HG02973 (cell line): ENCODE measurements around the gene FCN3.
"Not testable (repeated sequence)": the region's sequence is repeated elsewhere in the genome, so short reads cannot be mapped to it uniquely, and the experiment has no call there.

Experiments used
- ATAC-seq: cut with Tn5 transposase; IDR thresholded peaks from one replicate; pipeline ENCODE4 v1.9.1; 2021; ENCODE audit warnings: moderate library complexity; ENCODE audit not compliant: unreplicated experiment

FCN3 gene

GRCh38 chr1:27374362-27375086, at the start of gene FCN3:
Gene FCN3, minus strand, starts transcription at chr1:27374824. Its CDS starts 6 bp downstream, at chr1:27374818.
- no peak for ATAC-seq

GRCh38 chr1:27423709-27424108, 49.1 kb upstream of the FCN3 start:
- ATAC-seq, result no peak

DNA sequence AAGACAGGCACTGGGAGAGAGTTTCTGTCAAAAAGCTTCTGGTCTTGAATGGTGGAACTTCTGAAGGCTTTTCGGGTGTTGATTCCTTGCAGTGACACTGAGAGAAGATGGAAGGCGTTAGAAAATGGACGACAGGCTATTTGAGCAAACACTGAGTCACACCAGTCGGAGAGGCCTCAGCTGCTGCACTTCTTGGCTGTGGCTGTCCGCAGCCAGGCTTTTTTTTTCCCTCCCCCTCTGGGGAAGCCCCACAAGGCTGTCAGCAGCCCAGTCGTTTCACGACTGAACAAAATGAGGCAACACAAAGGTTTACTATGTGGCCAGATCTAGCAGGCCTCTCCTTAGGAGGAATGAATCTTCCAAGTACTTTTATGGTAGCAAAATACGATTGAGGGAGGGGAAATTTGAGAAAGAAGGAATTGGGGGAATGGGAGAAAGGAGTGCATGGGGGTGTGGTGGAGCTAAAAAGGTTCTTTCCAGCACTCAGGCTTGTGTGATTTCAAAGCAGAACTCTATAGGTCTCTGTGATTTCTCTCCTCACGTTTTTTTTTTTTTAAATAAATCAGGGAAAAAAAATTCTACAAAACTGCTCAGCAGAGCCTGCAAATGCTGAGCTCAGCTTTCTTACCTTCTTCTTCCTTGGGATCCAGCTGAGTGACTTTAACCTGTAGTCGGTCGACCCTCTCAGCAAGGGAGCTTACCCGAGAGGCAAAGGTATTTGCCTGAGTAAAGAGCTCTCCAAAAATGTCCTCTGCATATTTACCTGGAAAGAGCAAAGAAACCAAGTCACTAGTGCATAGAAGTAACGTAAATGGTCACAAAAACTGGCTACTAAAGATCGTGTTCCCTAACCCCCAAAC, 43.9 kb upstream of the FCN3 start:
- ATAC-seq, result no peak

GRCh38 chr1:27417713-27418112, 43.1 kb upstream of the FCN3 start:
- no peak for ATAC-seq

DNA sequence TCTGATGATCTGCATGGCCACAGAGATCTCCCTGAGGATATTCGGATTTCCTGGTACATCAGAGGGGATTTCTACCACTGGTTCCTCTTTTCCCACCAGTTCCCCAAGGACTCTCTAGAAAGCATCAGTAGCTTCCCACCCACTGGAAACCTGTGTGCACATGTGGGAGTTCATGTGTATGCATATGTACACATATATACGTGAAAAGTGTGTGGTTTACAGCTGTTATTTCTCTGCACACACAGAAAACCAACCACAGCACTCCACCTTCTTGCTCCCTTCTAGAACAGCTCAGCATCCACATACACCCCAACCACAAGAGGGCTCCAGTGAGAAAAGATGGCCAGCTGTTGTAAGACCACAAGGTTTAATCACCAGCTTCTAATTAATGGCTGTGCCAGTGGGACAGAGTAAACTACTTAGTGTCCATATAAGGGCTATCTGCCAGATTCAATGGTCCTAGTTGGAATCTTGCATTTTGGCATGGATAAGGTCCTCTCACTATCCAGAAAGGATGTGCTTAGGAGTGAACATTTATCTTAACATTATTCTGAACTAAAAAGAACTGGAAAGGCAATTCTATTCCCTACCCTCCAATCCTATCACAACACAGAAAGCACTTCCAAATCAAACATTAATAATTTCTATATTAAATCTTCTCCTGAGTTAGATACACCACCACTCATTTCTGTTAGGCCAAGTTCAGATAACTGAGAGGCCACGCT, 41.9 kb upstream of the FCN3 start:
- no peak for ATAC-seq

GRCh38 chr1:27414091-27414490, 39.5 kb upstream of the FCN3 start:
- no peak for ATAC-seq

DNA sequence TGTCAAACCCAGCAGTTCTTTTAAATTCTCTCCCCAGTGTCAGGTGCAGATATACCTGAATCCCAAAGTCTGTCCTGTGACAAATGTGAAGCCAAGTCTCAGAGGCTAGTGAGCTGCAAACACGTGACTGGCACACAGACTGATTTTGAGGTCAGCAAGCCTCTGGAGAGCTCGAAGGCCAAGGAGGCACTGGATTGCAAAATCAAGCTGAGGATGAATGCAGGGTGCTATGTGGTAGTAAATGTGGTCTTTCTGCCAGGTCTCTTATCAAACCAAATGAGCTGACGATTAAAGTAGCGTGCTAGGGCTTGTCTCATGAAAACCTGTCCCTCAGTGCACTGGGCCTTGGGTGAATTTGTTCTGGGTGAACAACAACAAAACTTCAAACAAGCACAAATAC, 38.4 kb upstream of the FCN3 start:
- ATAC-seq, result no peak

DNA sequence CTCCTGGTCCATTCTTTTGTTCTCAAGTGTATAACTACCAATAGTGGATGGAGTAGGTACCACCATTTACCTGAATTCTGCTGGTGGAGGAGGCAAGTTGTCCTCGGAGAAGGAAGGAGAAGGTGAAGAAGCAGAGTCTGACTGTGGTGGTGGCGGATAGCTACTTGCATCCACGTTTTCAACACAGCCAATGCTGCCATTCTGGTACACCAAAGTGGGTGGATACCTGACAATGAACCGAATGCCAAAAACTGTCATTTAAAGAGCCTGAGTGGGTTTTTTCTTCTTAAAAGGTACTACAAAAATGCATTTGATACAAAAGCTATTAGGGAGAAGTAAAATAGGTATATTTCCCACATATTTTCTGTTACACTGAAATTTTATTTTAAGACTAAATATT, 37.9 kb upstream of the FCN3 start:
- no peak for ATAC-seq

- ATAC-seq, result no peak
Observed at GRCh38 chr1:27410709-27411108, 36.1 kb upstream of the FCN3 start.

DNA sequence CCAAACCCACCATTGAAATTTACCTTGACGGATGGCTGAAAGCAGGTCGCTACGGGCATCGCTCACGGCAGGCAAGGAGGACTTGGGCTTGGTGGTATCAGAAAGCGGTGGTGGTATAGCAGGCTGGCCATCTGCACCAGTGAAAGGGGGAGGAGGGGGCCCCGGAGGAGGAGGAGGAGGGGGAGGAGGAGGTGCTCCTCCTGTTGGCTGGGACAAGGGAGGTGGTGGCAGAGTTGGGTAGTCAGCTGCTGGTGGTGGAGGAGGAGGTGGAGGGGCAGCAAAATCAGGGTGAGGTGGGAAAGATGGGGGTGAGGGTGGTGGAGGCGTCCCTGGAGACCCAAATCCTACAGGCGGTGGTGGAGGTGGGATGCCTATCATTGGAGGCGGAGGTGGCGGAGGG, 35.0 kb upstream of the FCN3 start:
- ATAC-seq, result no peak

DNA sequence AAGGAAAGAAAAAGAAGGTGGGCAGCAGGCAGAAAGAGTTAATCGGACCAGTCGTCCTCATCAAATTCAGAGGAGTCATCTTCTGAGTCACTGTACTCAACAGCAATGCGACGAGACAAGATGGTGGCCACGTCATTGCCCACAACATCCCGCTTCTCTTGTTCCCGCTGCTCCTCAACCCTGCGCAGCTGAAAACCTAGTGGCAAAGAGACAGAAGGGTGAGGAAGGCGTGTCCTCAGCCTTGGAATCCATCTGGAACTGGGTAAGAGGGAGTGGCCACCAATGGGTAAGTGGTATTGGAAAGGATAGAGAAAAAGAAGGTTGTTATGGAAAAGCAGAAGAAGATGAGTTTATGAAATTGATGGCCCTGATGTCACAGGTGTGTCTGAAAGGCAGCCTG, 33.5 kb upstream of the FCN3 start:
- ATAC-seq, result no peak

DNA sequence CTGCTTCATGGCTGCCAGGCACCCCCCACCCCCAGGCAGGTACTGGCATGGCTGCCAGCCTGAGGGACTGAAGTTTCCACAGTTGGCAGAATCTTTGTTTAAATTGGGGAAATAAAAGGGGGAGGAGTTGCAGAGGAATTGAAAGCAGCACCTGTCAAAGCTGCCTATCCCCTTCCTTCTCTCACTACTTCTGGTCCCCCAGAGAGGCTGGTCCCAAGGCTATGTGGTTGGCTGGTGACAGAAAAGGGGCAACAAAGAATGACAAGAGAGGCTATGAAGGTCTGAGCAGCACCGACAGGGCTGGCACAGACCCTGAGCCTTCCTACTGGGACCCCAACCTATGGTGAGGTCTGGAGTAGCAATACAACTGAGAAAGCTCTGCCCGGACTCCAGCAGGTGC, 32.2 kb upstream of the FCN3 start:
- ATAC-seq, result not testable (repeated sequence)

DNA sequence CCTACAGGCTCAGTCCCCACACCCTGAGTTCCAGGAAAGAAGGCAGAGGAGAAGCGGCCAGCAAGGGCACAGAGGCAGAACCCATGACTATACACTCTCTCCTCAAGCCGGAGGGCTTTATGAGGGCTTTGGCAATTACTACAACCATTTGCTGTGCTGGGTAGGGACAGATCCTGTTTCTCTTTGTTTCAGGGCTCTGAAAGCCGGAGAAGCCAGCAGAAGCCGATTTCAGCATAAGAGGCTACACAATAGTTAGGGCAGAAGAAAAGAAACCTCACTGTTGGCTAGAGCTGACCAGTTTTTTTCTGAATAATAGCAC, 31.7 kb upstream of the FCN3 start:
- ATAC-seq, result no peak

DNA sequence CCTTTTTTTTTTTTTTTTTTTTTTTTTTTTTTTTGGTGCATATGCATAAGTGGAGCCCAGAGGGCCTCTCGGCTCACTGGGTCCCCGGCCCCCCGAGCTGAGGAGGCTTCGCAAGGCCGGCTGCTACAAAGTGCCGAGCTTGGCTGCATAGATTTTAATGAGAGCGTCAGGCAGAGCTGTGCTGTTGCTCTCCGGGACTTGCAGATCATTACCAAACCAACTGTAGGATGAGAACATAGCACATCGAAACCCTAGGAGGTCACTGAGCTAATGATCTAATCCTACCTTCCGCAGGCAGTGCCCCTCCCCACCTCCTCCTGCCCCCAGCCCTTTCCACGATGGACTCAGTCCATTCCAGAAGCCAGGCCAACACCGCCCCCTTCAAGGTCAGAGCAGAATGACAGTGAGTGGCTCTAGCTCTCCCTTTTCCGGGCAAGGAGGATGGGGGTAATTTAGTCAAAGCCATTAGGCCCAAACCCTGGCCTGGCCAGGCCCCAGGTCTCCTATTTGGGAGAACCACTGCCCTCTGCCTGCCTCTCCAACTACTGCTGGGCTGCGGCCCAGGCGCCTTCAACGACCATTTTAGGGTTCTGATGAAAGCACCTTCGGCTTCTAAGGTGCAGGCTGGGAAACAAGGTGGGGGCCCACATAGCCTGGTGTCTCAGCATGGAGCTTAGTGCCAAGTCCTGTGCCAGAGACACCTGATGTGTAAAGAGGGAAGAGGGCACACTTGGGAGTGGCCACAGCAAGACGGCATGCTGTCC, 31.2 kb upstream of the FCN3 start:
- ATAC-seq, result not testable (repeated sequence)

GRCh38 chr1:27405074-27405473, 30.4 kb upstream of the FCN3 start:
- ATAC-seq, result no peak

GRCh38 chr1:27403931-27404330, 29.3 kb upstream of the FCN3 start:
- no peak for ATAC-seq

DNA sequence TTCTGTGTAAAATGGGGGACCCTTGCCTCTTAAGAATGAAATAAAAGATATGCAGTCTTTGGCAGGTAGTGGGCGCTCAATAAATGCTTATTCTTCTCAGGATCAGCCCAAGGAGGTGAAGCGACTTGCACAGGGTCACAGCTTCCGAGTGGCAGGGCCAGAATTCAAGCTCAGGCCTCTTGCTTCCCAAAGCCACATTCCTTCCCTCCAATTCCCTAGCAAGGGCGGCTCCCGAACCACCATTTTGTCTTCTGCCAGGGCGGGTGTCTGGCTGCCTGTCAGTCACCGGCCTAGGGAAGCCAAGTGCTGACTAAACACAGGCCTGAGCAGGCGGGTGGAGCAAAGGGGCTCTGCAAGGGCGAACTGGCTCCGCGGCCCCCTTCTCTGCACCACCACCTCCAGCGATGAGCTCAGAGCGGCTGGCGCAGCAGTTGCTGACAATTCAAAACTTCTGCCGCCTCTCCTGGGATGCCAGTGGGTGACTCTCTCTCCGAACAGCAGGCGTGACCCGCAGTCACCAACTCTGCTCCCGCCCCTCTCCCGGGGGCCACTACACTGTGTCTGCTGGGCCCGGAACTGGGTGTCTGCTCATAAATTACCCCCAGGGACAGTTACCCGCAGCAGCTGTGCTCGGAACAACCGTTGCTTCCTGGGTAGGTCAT, 28.6 kb upstream of the FCN3 start:
- no peak for ATAC-seq

DNA sequence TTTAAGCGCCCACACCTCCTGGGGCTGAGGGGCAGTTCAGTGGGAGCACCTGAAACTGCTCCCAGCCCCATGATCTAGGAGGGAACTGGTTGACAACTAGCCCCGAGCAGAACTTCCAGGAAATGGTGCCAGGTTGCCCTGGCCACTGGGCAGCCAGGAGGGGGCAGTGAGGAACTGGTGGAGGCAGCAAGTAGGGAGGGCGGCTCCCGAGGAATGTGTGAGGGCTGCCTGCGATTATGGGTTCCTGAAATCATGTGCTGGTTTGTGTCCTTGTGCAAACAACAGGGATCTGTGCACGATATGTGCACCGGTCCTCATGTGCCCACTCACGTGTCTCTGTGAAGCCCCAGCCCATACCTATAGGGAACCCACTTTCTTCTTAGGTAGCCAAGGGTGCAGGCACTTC, 27.7 kb upstream of the FCN3 start:
- no peak for ATAC-seq

DNA sequence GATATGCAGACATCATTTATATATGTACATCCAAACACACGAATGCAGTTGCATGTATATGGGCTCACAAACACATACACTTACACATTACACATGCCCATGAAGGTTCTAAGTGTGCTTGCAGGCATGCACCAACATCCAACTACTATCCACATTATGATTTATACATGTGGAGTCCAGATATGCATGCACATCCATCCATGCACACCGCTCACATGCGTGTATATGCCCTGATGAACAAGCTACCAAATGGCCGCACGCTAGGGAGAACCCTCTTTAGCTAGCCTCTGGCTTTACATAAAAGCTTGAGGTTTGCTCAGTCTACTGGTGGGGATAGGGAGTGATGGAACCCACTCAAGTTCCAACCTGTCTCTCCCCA, 26.3 kb upstream of the FCN3 start:
- no peak for ATAC-seq

DNA sequence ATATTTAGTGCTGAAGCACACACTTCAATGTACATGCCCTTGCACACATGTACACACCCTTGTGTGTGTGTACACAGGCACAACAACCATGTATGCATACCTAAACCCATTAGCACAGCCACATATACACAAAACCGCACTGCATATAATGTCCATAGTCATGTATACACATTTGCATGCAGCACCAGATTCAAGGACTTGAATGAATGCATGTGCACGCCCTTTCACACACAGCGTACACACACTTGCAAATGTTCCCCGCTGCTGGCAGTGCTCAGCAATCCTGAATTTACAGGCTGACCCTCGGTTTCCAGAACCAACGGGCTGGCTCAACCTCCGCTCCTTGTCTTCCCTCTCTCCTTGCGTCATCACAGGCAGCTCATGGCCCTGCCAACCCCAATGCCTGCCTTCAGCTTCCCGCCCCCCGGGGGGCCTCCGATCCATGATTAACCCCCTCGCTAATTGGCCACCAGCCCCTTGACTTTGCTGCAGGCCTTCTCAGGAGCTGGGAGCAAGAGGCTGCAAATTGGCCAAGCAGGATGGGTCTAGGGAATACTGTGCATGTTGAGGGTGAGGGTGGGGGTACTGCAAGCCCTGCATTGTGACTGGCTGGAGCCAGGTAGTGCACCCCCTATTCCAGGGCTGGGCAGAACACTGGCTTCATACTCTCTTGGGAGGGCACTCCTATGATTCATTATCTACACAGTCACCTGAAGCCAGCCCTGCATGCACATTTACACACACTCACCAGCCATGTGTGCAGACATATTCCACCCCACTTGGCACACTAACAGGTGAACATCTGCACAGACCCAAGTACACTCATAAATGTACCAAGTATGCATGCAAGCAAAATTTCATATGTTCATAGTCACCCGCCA, 25.7 kb upstream of the FCN3 start:
- no peak for ATAC-seq
